Measurements from ENCODE around the gene PLCL2. TPM values are rescaled to one million over a fixed set of nuclear protein-coding genes. Genes with fewer than 3 reads are reported as not detected.

The PLCL2 gene
- polyA plus RNA-seq, 1 experiment: 0.94 TPM

DNA sequence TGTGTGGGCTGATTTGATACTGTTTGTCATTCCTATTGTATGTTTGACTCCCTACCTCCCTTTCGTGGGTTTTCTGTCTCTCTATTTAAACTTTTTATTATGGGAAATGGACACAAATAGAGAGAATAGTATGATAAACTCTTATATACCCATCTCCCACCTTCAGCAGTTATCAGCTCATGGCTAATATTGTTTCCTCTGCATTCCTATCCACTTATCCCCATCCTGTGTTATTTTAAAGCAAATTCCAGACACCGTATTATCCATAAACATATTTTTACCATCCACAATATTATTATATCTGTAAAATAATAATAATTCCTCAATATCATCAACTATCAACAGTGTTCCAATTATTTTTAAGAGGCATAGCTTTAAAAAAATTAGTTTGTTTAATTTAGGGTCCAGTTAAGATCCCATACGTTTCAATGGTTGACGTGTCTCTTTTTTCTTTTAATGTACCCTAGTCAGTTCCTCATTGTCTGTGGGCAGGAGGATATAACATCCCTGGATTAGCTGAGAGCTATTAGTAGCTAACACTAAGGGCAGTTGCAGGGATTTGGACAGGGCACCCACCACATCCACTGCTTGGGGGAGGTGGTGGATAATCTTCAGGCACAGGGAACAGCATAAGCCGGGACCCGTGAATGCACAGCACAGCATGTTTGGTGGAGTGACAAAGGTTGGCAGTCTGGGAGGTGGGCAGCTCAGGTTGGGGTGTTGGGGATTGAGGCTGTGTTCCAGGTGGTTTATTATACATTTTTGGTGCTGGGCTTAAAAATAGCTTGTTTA lies 23.5 kb downstream of the PLCL2 start:
- ChIA-PET CTCF (interaction anchor here (1.2 kb wide), 1 partner anchor 24 kb away, joined by 3 read pairs; no protein-coding TSS in a partner anchor), POLR2A (no interaction called here)
- Histone ChIP-seq H3K27ac (ENCODE audit: low read depth, low read length) (no peak overlapping the region), H3K27me3 (ENCODE audit: control insufficient read depth, insufficient read depth, low read length) (no peaks in the 10 kb centered on the region), H3K4me3 (ENCODE audit: low read depth, low read length) (no peak overlapping the region), H3K9me3 (ENCODE audit: control insufficient read depth, insufficient read depth, low read length) (no peaks in the 10 kb centered on the region)
- TF ChIP-seq, protein P1, sequence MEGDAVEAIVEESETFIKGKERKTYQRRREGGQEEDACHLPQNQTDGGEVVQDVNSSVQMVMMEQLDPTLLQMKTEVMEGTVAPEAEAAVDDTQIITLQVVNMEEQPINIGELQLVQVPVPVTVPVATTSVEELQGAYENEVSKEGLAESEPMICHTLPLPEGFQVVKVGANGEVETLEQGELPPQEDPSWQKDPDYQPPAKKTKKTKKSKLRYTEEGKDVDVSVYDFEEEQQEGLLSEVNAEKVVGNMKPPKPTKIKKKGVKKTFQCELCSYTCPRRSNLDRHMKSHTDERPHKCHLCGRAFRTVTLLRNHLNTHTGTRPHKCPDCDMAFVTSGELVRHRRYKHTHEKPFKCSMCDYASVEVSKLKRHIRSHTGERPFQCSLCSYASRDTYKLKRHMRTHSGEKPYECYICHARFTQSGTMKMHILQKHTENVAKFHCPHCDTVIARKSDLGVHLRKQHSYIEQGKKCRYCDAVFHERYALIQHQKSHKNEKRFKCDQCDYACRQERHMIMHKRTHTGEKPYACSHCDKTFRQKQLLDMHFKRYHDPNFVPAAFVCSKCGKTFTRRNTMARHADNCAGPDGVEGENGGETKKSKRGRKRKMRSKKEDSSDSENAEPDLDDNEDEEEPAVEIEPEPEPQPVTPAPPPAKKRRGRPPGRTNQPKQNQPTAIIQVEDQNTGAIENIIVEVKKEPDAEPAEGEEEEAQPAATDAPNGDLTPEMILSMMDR (IDR thresholded peaks at IDR 0.05; ENCODE audit: low read depth, low read length): no peak
- DNase-seq (ENCODE audit: low read depth, low spot score): no peak

DNA sequence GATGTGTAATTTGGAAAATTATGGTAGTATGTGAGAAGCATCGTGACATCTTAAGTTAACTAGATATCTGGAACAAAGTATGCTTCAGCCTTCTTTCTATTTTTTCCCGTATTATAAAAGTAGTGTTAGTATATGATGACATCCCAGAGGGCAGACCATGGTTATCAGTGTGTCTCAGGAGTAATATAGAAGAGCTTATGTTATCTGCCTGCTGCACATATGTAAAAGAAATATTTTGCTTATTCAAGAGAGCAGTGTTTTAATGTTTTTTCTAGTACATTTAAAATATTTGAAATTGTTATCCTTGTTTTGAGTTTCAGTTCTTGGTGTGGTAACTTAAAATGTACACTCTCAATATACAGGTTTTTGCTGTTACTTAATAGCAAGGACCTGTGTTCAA lies 24.1 kb downstream of the PLCL2 start:
- H3K27me3 ChIP-seq (ENCODE audit: control insufficient read depth, insufficient read depth, low read length): no peaks in the 10 kb centered on the region
- H3K27ac ChIP-seq (ENCODE audit: low read depth, low read length): no peak overlapping the region
- H3K9me3 ChIP-seq (ENCODE audit: control insufficient read depth, insufficient read depth, low read length): no peaks in the 10 kb centered on the region
- no peak for DNase-seq (ENCODE audit: low read depth, low spot score)
- ChIA-PET POLR2A (no interaction called here), CTCF (no interaction called here)
- no peak overlapping the region for H3K4me3 ChIP-seq (ENCODE audit: low read depth, low read length)
- TF ChIP-seq, protein P1 (IDR thresholded peaks at IDR 0.05; ENCODE audit: low read depth, low read length): no peak

DNA sequence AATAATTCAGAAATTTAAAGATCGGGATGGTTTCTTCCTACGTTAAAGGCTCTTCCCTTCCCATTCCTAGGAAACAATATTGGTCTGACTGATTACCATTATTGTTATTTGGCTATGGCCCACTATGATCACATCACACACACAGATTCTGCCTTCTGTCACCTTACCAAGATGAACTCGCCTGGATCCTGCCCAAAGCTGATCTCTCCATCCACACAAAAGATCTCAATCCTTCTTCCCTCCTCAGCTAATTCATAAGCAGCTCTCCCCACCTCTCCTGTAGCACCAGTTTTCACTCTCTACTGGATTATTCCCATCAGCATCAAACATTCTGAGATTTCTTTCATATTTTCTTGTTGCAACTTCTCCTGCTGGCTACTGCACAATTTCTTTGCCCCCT lies 25.0 kb downstream of the PLCL2 start:
- Histone ChIP-seq H3K9me3 (ENCODE audit: control insufficient read depth, insufficient read depth, low read length) (no peaks in the 10 kb centered on the region), H3K27me3 (ENCODE audit: control insufficient read depth, insufficient read depth, low read length) (no peaks in the 10 kb centered on the region), H3K27ac (ENCODE audit: low read depth, low read length) (no peak overlapping the region), H3K4me3 (ENCODE audit: low read depth, low read length) (no peak overlapping the region)
- no peak for DNase-seq (ENCODE audit: low read depth, low spot score)
- POLR2A ChIA-PET: no interaction called here
- TF ChIP-seq, protein P1 (IDR thresholded peaks at IDR 0.05; ENCODE audit: low read depth, low read length): no peak
- CTCF ChIA-PET: no interaction called here

DNA sequence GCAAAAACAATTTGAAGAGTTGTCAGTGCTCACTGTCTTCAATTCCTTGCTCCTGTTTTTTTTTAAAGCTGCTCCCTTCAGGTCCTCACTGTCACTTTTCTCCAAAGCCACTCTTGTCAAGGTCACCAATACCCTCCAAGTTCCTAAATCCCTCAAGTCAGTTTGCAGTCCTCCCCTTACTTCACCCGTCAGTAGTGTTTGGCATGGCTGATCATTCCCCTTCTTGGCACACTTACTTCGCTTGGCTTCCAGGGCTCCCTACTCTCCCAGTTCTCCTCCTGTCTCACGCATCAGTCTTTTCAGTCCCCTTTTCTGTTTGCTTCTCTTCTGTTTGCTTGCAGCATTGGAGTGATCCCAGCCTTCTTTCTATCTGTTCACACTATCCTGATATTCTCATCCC lies 25.5 kb downstream of the PLCL2 start:
- TF ChIP-seq, protein P1 (IDR thresholded peaks at IDR 0.05; ENCODE audit: low read depth, low read length): no peak
- H3K4me3 ChIP-seq (ENCODE audit: low read depth, low read length): no peak overlapping the region
- no peaks in the 10 kb centered on the region for H3K9me3 ChIP-seq (ENCODE audit: control insufficient read depth, insufficient read depth, low read length)
- H3K27ac ChIP-seq (ENCODE audit: low read depth, low read length): no peak overlapping the region
- ChIA-PET CTCF (no interaction called here), POLR2A (no interaction called here)
- no peak for DNase-seq (ENCODE audit: low read depth, low spot score)
- no peaks in the 10 kb centered on the region for H3K27me3 ChIP-seq (ENCODE audit: control insufficient read depth, insufficient read depth, low read length)

DNA sequence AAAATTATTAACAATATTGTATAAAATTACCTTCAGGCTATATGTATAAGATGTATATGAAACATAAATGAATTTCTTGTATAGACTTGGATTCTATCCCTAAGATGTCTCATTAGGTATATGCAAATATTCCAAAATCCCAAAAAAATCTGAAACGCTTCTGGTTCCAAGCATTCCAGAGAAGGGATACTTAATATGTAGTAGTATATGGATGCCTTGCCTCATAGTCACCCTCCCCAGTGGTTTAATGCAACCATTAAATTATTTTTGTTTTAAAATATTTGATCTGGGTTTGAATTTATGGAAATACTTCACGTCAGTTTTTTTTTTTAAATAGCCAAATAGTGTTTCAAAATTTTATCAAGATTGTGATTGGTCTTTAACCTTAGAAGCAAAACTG lies 27.2 kb downstream of the PLCL2 start:
- POLR2A ChIA-PET: no interaction called here
- no peaks in the 10 kb centered on the region for H3K27me3 ChIP-seq (ENCODE audit: control insufficient read depth, insufficient read depth, low read length)
- TF ChIP-seq, protein P1 (IDR thresholded peaks at IDR 0.05; ENCODE audit: low read depth, low read length): no peak
- no peaks in the 10 kb centered on the region for H3K9me3 ChIP-seq (ENCODE audit: control insufficient read depth, insufficient read depth, low read length)
- H3K4me3 ChIP-seq (ENCODE audit: low read depth, low read length): no peak overlapping the region
- no peak overlapping the region for H3K27ac ChIP-seq (ENCODE audit: low read depth, low read length)
- CTCF ChIA-PET: no interaction called here
- no peak for DNase-seq (ENCODE audit: low read depth, low spot score)

All from AG04450 (cell line).